ENCODE measurements around the gene MRGPRD.

MRGPRD gene

GRCh38 chr11:68970921-68971636, 9.7 kb downstream of the MRGPRD start:
- DNase-seq = no peak

GRCh38 chr11:68969386-68969785, 11.4 kb downstream of the MRGPRD start:
- no peak for DNase-seq

- DNase-seq = no peak
Measured at GRCh38 chr11:68968306-68969250, 12.2 kb downstream of the MRGPRD start.

GRCh38 chr11:68966894-68967780, 13.6 kb downstream of the MRGPRD start:
- DNase-seq = no peak

GRCh38 chr11:68965901-68966853, 14.6 kb downstream of the MRGPRD start:
- no peak for DNase-seq

- DNase-seq = peak in 1 of 56 donors; percentile 7
Measured at GRCh38 chr11:68963779-68964178, 17.0 kb downstream of the MRGPRD start.

GRCh38 chr11:68962527-68963250, 18.1 kb downstream of the MRGPRD start:
- no peak for DNase-seq

GRCh38 chr11:68961245-68961644, 19.5 kb downstream of the MRGPRD start:
- no peak for DNase-seq

GRCh38 chr11:68960294-68961071, 20.3 kb downstream of the MRGPRD start:
- no peak for DNase-seq

- DNase-seq = no peak
Measured at GRCh38 chr11:68959465-68960293, 21.1 kb downstream of the MRGPRD start.

- DNase-seq = no peak
Measured at GRCh38 chr11:68958211-68958610, 22.6 kb downstream of the MRGPRD start.

- no peak for DNase-seq
Measured at GRCh38 chr11:68956547-68957254, 24.1 kb downstream of the MRGPRD start.

GRCh38 chr11:68956142-68956541, 24.6 kb downstream of the MRGPRD start:
- DNase-seq = no peak

GRCh38 chr11:68955607-68955958, 25.2 kb downstream of the MRGPRD start:
- DNase-seq = no peak

- no peak for DNase-seq
Measured at GRCh38 chr11:68954836-68955606, 25.8 kb downstream of the MRGPRD start.

- no peak for DNase-seq
Measured at GRCh38 chr11:68950762-68951161, 30.0 kb downstream of the MRGPRD start.

Measured in amygdala (tissue), 56 donors.